ENCODE measurements around the gene KLC1. TPM values are rescaled to one million over a fixed set of nuclear protein-coding genes. Genes with fewer than 3 reads are reported as not detected.

The KLC1 gene
- total RNA-seq, 1 donor from 2014 or later, result 171 TPM

DNA sequence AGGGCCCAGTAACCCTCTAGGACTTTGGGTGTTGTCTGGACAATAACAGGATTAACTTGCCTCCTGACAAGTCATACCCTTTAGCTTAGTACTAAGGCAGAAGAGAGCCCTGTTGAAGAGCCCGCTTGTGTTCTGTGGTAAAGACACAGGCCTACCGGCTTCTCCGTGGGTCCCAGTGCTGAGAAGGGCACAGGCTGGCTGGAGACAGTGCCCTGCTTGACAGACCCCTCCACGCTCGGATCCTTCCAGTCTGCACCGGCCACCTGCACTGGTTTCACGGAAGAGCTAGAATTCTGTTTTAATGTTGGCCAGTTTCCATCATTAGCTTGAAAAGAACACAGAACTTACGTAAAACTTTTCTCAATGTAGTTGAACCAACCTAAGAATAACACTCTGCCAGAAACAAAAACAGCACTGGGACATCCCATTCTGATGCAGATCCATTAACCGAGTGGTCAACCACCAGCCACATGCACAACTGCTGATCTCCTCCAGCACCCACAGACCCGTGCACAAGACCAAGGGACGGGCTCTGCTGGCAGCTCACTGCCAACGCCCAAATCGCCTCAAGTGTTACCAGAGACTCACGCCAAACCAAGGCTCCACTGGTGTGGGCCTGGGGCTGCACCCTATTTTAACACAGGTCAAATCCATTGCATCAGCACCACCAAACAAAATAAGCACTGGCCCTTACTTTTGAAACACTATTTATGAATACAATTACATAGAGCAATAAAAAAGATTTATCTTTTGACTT, 113.7 kb downstream of the KLC1 start:
- H3K4me1 ChIP-seq, result peaks cover 2% of the 10 kb centered on the region
- intact Hi-C loops (cut with DNase I), result no loop called here
- H3K27me3 ChIP-seq (ENCODE audit: low read depth), result no peaks in the 10 kb centered on the region
- H3K36me3 ChIP-seq, result peaks cover 99% of the 10 kb centered on the region
- H3K4me3 ChIP-seq, result no peak overlapping the region
- no peak for DNase-seq
- TF ChIP-seq, protein P1, sequence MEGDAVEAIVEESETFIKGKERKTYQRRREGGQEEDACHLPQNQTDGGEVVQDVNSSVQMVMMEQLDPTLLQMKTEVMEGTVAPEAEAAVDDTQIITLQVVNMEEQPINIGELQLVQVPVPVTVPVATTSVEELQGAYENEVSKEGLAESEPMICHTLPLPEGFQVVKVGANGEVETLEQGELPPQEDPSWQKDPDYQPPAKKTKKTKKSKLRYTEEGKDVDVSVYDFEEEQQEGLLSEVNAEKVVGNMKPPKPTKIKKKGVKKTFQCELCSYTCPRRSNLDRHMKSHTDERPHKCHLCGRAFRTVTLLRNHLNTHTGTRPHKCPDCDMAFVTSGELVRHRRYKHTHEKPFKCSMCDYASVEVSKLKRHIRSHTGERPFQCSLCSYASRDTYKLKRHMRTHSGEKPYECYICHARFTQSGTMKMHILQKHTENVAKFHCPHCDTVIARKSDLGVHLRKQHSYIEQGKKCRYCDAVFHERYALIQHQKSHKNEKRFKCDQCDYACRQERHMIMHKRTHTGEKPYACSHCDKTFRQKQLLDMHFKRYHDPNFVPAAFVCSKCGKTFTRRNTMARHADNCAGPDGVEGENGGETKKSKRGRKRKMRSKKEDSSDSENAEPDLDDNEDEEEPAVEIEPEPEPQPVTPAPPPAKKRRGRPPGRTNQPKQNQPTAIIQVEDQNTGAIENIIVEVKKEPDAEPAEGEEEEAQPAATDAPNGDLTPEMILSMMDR (IDR thresholded peaks at IDR 0.05), result no peak
- ATAC-seq, result no peak
- no peaks in the 10 kb centered on the region for H3K9me3 ChIP-seq
- no peak overlapping the region for H3K27ac ChIP-seq

DNA sequence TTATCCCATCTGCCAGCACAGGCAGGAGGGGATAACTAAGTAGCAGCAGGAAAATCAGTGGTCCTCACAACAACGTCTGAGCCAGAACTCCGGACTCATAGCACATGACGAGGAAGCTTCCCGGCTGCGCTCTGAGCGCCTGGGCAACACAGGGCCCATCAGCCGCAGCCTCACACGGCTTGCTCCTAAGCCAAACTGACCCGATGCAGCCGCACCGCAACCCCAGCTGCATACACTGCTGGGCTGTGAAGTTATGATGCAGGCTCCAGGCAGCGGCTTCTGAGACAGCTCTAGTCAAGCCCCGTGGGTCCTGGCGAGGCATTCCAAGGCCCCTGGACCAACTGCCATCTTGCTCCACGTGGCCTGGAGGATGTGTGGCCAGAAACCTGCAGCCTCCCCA, 114.7 kb downstream of the KLC1 start:
- Histone ChIP-seq H3K4me3 (no peak overlapping the region), H3K27me3 (ENCODE audit: low read depth) (no peaks in the 10 kb centered on the region), H3K9me3 (no peaks in the 10 kb centered on the region), H3K27ac (no peak overlapping the region), H3K4me1 (no peaks in the 10 kb centered on the region), H3K36me3 (peaks cover 99% of the 10 kb centered on the region)
- ATAC-seq, result no peak
- TF ChIP-seq, protein P1 (IDR thresholded peaks at IDR 0.05), result no peak
- intact Hi-C loops (cut with DNase I), result no loop called here
- DNase-seq, result no peak

DNA sequence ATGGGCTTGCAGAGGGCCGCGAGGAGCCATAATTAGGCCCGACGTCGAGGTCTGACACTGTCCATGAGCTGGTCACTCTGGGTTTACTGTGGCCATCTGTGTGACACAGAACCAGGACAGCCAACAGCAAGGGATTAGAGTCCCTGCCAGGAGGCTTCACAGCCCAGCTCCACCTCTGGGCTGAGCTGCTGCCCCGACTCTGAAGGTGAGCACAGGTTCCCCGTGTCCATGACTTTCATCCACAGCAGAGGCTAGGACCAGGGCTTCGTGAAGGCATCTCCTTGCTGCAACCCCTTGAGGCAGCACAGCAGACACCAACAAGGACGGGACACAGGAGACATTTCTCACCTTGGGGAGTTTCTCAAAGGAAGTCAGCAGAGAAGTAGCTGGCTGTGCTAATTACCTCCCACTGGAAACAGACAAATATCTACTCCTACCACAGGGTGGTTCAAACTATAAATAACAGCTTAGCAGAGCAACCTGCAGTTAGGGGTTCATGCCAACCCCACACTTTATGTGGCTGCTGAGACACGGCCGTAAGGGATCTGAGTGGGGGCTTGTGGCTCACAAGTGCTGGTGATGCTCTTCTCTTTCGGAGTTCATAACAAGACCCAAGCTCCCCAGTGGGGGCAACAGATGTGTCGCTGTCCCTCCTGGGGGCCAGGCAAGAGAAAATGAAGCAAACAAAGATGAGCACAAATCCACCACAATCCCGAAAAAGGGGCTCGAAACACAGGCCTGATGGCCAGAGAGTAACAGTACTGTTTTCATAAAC, 115.8 kb downstream of the KLC1 start:
- intact Hi-C loops (cut with DNase I), result no loop called here
- DNase-seq (no peak), ATAC-seq (no peak)
- Histone ChIP-seq H3K27me3 (ENCODE audit: low read depth) (no peaks in the 10 kb centered on the region), H3K9me3 (no peaks in the 10 kb centered on the region), H3K36me3 (peaks cover 98% of the 10 kb centered on the region), H3K27ac (no peak overlapping the region), H3K4me3 (no peak overlapping the region), H3K4me1 (no peaks in the 10 kb centered on the region)
- TF ChIP-seq, protein P1 (IDR thresholded peaks at IDR 0.05), result no peak

DNA sequence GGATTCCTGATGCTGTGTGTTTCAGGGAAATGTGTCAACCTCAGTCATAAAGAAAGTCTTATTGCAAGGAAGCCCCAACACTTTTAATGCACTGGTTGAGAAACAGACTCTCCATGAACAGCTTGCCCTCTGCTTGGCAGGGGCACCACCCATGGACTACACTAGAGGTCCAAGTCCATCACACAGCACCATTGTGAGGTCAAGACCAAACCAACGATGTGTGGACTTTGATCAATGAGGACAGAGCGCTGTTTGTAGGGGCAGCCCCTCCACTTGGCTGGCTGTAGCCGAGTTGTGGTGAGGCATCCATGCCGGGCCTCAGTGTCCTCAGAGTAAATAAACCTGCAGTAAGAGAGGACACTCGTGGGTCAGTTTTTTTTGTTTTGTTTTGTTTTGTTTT, 116.4 kb downstream of the KLC1 start:
- Histone ChIP-seq H3K27ac (no peak overlapping the region), H3K9me3 (no peaks in the 10 kb centered on the region), H3K27me3 (ENCODE audit: low read depth) (no peaks in the 10 kb centered on the region), H3K36me3 (peaks cover 98% of the 10 kb centered on the region), H3K4me3 (no peak overlapping the region), H3K4me1 (no peaks in the 10 kb centered on the region)
- intact Hi-C loops (cut with DNase I), result no loop called here
- TF ChIP-seq, protein P1 (IDR thresholded peaks at IDR 0.05), result no peak
- ATAC-seq (no peak), DNase-seq (no peak)

DNA sequence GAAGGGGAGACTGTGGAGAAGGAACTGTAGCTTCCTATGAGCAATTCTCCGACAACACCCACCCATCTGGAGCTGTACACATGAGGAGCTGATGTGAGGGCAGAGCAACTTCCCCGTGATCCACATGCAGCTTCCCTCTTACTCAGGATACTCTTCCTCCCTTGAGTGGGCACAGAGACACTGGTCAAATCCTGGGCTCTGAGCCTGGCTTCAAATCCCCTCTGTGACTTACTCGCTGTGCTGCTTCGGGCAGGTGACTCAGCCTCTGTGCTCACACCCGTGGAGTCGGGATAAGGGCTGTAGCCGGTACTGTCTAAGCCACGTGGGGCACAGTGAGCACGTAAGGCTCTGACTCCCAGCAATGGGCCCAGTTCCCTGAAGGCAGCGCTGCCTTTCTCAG, 117.7 kb downstream of the KLC1 start:
- no peak for DNase-seq
- TF ChIP-seq, protein P1 (IDR thresholded peaks at IDR 0.05), result no peak
- Histone ChIP-seq H3K36me3 (peaks cover 98% of the 10 kb centered on the region), H3K4me3 (no peak overlapping the region), H3K27me3 (ENCODE audit: low read depth) (no peaks in the 10 kb centered on the region), H3K4me1 (no peaks in the 10 kb centered on the region), H3K27ac (no peak overlapping the region), H3K9me3 (no peaks in the 10 kb centered on the region)
- intact Hi-C loops (cut with DNase I), result no loop called here
- peak in 1 of 2 donors; percentile 12 for ATAC-seq

All from lower lobe of right lung (tissue), 2 donors.